Globus pallidus (tissue), 1 donor: ENCODE measurements around the gene PMCH.
"Not testable (repeated sequence)": the region's sequence is repeated elsewhere in the genome, so short reads cannot be mapped to it uniquely, and the experiment has no call there.

Experiments
- DNase-seq: peaks from one replicate; pipeline ENCODE4 v3.0.0-alpha.2; 2015; ENCODE audit warnings: low spot score

Gene PMCH

GRCh38 chr12:102197789-102198188, at the start of gene PMCH:
PMCH (minus strand) TSS chr12:102197833; CDS start chr12:102197770, 63 bp downstream.
- DNase-seq: no peak

GRCh38 chr12:102240859-102241258, 43.2 kb upstream of the PMCH start:
- not testable (repeated sequence) for DNase-seq

GRCh38 chr12:102234599-102234998, 37.0 kb upstream of the PMCH start:
- no peak for DNase-seq

GRCh38 chr12:102232446-102232845, 34.8 kb upstream of the PMCH start:
- no peak for DNase-seq

- DNase-seq: no peak
Observed at GRCh38 chr12:102232036-102232435, 34.4 kb upstream of the PMCH start.

- no peak for DNase-seq
Observed at GRCh38 chr12:102227954-102228353, 30.3 kb upstream of the PMCH start.

- DNase-seq: no peak
Observed at GRCh38 chr12:102220736-102221135, 23.1 kb upstream of the PMCH start.

- no peak for DNase-seq
Observed at GRCh38 chr12:102215992-102216691, 18.5 kb upstream of the PMCH start.

GRCh38 chr12:102204025-102204424, 6.4 kb upstream of the PMCH start:
- DNase-seq: no peak

GRCh38 chr12:102202556-102202955, 4.9 kb upstream of the PMCH start:
- no peak for DNase-seq

GRCh38 chr12:102201436-102202061, 3.9 kb upstream of the PMCH start:
- no peak for DNase-seq

- no peak for DNase-seq
Observed at GRCh38 chr12:102195826-102196225, 1.8 kb downstream of the PMCH start.

GRCh38 chr12:102182635-102183034, 15.0 kb downstream of the PMCH start:
- no peak for DNase-seq

- DNase-seq: no peak
Observed at GRCh38 chr12:102174761-102175160, 22.9 kb downstream of the PMCH start.

- DNase-seq: no peak
Observed at GRCh38 chr12:102174117-102174516, 23.5 kb downstream of the PMCH start.

GRCh38 chr12:102172436-102172835, 25.2 kb downstream of the PMCH start:
- DNase-seq: no peak

- DNase-seq: no peak
Observed at GRCh38 chr12:102171951-102172350, 25.7 kb downstream of the PMCH start.

- DNase-seq: no peak
Observed at GRCh38 chr12:102169922-102170621, 27.6 kb downstream of the PMCH start.

- DNase-seq: no peak
Observed at GRCh38 chr12:102167821-102168604, 29.6 kb downstream of the PMCH start.

GRCh38 chr12:102163383-102163782, 34.2 kb downstream of the PMCH start:
- no peak for DNase-seq

GRCh38 chr12:102155206-102155605, 42.4 kb downstream of the PMCH start:
- DNase-seq: not testable (repeated sequence)

- not testable (repeated sequence) for DNase-seq
Observed at GRCh38 chr12:102147062-102147587, 50.5 kb downstream of the PMCH start.
